ENCODE measurements around the gene FGFR2. TPM values are rescaled to one million over a fixed set of nuclear protein-coding genes. Genes with fewer than 3 reads are reported as not detected.

FGFR2 gene
- total and polyA plus RNA-seq, 2 of the 4 experiments (the other 2 are of a cell fraction), result not detected

DNA sequence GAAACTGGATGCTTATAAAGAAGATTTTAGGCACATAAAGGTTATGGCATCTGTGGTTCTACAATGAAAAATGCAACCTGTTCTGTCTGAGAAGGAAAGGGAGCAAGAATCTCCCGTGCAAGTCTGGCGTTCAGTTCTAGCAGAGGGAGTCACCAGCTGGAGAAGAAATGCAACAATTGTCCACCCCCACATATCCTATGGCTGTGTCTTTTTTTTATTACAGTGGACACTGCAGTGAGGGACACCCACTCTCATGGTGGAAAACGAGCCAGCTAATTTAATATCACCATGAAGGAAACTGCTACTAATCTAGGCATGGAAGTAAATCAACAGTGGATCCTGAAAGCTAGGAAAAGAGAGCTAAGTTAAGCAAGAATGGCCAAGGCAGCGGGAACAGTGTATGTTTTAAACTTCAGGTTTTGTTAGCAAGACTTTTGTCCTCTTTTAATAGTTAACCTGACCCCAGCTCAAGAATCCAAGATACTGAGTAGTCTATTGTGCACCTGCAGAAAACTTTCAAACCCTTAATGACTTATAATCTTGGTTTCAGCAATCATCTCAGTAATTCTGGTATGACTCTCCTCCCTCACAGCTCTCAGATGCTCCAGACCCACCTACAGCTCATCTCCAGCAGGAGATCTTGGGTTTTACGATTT, 149.3 kb downstream of the FGFR2 start:
- no peak overlapping the region for H3K4ac ChIP-seq (ENCODE audit: low read depth, low read length)
- WGBS, 2 experiments (ENCODE audit: extremely low coverage in 2 of 2, insufficient read length in 1 of 2), result 20% methylated on average over 1 of the region's 5 CpGs; no CpG with 5 or more reads in 1 of the 2 experiments

More for the DNA sequence above, 149.3 kb downstream of the FGFR2 start:
- intact Hi-C loops (cut with micrococcal nuclease) (no loop called here), dilution Hi-C loops (cut with HindIII; ENCODE audit: low sequenced_read_pairs, unreplicated experiment) (no loop called here), in situ Hi-C loops (cut with MboI; ENCODE audit: low sequenced_read_pairs) (no loop called here)
- H4K20me1 ChIP-seq (ENCODE audit: insufficient read depth, low read length), result no peaks in the 10 kb centered on the region
- H3K23ac ChIP-seq (ENCODE audit: low read depth, low read length), result no peak overlapping the region
- H4K91ac ChIP-seq (ENCODE audit: insufficient read depth, low read depth, low read length), result no peak overlapping the region
- no peak overlapping the region for H3K18ac ChIP-seq (ENCODE audit: low read depth, low read length)
- DNase-seq, result no peak
- ChIA-PET POLR2A (ENCODE audit: unreplicated experiment) (no interaction called here), CTCF (no interaction called here)
- no peak overlapping the region for H3K14ac ChIP-seq (replicated peaks; ENCODE audit: low read depth, low read length)
- no peak overlapping the region for H4K8ac ChIP-seq (ENCODE audit: low read depth in 2 of 2, low read length in 2 of 2)
- H2BK15ac ChIP-seq (ENCODE audit: low read depth, low read length), result no peak overlapping the region
- H3K9ac ChIP-seq (ENCODE audit: low read depth, low read length), result no peak overlapping the region
- no peak overlapping the region for H2AK5ac ChIP-seq (ENCODE audit: low read depth, low read length)
- no peak overlapping the region for H3K4me2 ChIP-seq (ENCODE audit: low read depth, low read length)
- BruUV-seq (replicated peaks), result no TSS peak
- no peak overlapping the region for H2BK120ac ChIP-seq (ENCODE audit: low read depth, low read length)
- no peak overlapping the region for H3K27ac ChIP-seq (ENCODE audit: insufficient read depth, low read length)
- H3K79me1 ChIP-seq (ENCODE audit: low read depth in 1 of 2, low read length in 2 of 2), result no peaks in the 10 kb centered on the region
- H2AK9ac ChIP-seq (replicated peaks; ENCODE audit: low read depth, low read length, poor library complexity), result no peak overlapping the region
- peaks cover 23% of the 10 kb centered on the region for H3K9me3 ChIP-seq (ENCODE audit: control insufficient read depth, insufficient read depth, low read length)
- H3K56ac ChIP-seq (ENCODE audit: extremely low read depth, insufficient read depth, low read length), result no peak overlapping the region
- H2AFZ ChIP-seq (replicated peaks; ENCODE audit: low read length, poor library complexity), result no peak overlapping the region
- H4K5ac ChIP-seq (ENCODE audit: low read depth, low read length), result no peak overlapping the region
- no peaks in the 10 kb centered on the region for H3K36me3 ChIP-seq (ENCODE audit: control insufficient read depth, insufficient read depth, low read length)
- no peak overlapping the region for H2BK20ac ChIP-seq (ENCODE audit: low read depth, low read length)
- no peak overlapping the region for H2BK5ac ChIP-seq (ENCODE audit: low read depth, low read length, poor library complexity, severe bottlenecking)
- no peaks in the 10 kb centered on the region for H3K27me3 ChIP-seq (ENCODE audit: control insufficient read depth, insufficient read depth, low read length)
- H3K4me3 ChIP-seq (ENCODE audit: insufficient read depth, low read depth, low read length), result no peak overlapping the region
- ATAC-seq (ENCODE audit: low read depth), result no peak
- no peaks in the 10 kb centered on the region for H3K9me1 ChIP-seq (ENCODE audit: insufficient read depth, low read length)
- TF ChIP-seq SMC3 (IDR thresholded peaks at IDR 0.05; ENCODE audit: low read depth, low read length), result no peak
- no peak for TF ChIP-seq CEBPB (IDR thresholded peaks at IDR 0.05; ENCODE audit: low read depth, low read length)
- TF ChIP-seq POLR2A (IDR thresholded peaks at IDR 0.05; ENCODE audit: low read depth, low read length), result no peak
- TF ChIP-seq MXI1 (IDR thresholded peaks at IDR 0.05; ENCODE audit: borderline replicate concordance, low read depth, low read length), result no peak
- no peak for TF ChIP-seq NFE2L2 (IDR thresholded peaks at IDR 0.05; ENCODE audit: low read depth, low read length)
- no peaks in the 10 kb centered on the region for H3K4me1 ChIP-seq (ENCODE audit: control insufficient read depth, insufficient read depth, low read length)

Data from IMR-90 (cell line).